HEK293 (cell line): ENCODE results near the gene BHMT2.

ENCODE experiments used
- CTCF ChIA-PET: fragments of 350-600 bp; formaldehyde crosslinking; extraction: SDS; loops from one replicate; lab custom pipeline; 2021; ENCODE audit warnings: antibody characterized with exemption; lab: Yijun Ruan, JAX
- POLR2A ChIA-PET: fragments of 300-600 bp; formaldehyde crosslinking; extraction: SDS; loops from one replicate; lab custom pipeline; 2020; ENCODE audit warnings: antibody characterized with exemption, inconsistent platforms; lab: Yijun Ruan, JAX
- H3K27ac ChIP-seq: fragments of 200-500 bp; sonication (Bioruptor generic); 2 replicates; pipeline ENCODE4 v1.5.1; 2014; ENCODE audit warnings: low read depth, low read length, control low read depth, inconsistent platforms; ENCODE audit errors: extremely low read depth
- H3K36me3 ChIP-seq, 2 experiments: fragments of 200-500 bp in 1 of 2; sonication (Bioruptor generic) in 1 of 2; 1 replicate in 1 of 2; 2 replicates in 1 of 2; pipeline ENCODE4 v1.5.1; 2014 to 2017; ENCODE audit warnings: inconsistent platforms in 2 of 2, low read length in 2 of 2; ENCODE audit not compliant: control insufficient read depth in 2 of 2, insufficient read depth in 1 of 2
- H3K4me1 ChIP-seq: fragments of 200-500 bp; sonication (Bioruptor generic); 2 replicates; pipeline ENCODE4 v1.5.1; 2014; ENCODE audit warnings: mild to moderate bottlenecking, low read length, inconsistent platforms; ENCODE audit not compliant: control insufficient read depth, insufficient read depth
- H3K4me3 ChIP-seq: 2 replicates; pipeline ENCODE4 v1.5.1; 2011; ENCODE audit warnings: low read depth, mild to moderate bottlenecking, control low read depth, low read length, moderate library complexity
- H3K9me3 ChIP-seq: fragments of 200-500 bp; sonication (Bioruptor generic); 2 replicates; pipeline ENCODE4 v1.5.1; 2014; ENCODE audit warnings: low read depth, low read length, inconsistent platforms; ENCODE audit not compliant: control insufficient read depth, insufficient read depth
- GLI4 ChIP-seq: fragments of 450-650 bp; formaldehyde crosslinking; IDR thresholded peaks from 2 replicates; pipeline ENCODE4 v1.5.1; 2016; ENCODE audit warnings: missing biosample characterization, missing genetic modification characterization
- HOXD13 ChIP-seq: sonication (generic); formaldehyde crosslinking; IDR thresholded peaks from 2 replicates; pipeline ENCODE4 v1.8.0; 2022; ENCODE audit warnings: missing genetic modification reagents, borderline replicate concordance
- OSR2 ChIP-seq: fragments of 450-650 bp; formaldehyde crosslinking; IDR thresholded peaks from 2 replicates; pipeline ENCODE4 v1.5.1; 2016; ENCODE audit warnings: missing biosample characterization, missing genetic modification characterization
- WT1 ChIP-seq: fragments of 450-650 bp; formaldehyde crosslinking; IDR thresholded peaks from 2 replicates; pipeline ENCODE4 v1.5.1; 2016; ENCODE audit warnings: missing biosample characterization, missing genetic modification characterization
- ZBTB10 ChIP-seq: fragments of 450-650 bp; formaldehyde crosslinking; IDR thresholded peaks from 2 replicates; pipeline ENCODE4 v1.5.1; 2016; ENCODE audit warnings: missing biosample characterization, missing genetic modification characterization
- ZBTB44 ChIP-seq: fragments of 450-650 bp; IDR thresholded peaks from 2 replicates; pipeline ENCODE4 v1.5.1; 2018; ENCODE audit warnings: missing biosample characterization, mild to moderate bottlenecking, missing genetic modification characterization
- ZBTB6 ChIP-seq: fragments of 450-650 bp; formaldehyde crosslinking; IDR thresholded peaks from 2 replicates; pipeline ENCODE4 v1.5.1; 2017; ENCODE audit warnings: missing biosample characterization, missing genetic modification characterization
- ZFP37 ChIP-seq: fragments of 450-650 bp; formaldehyde crosslinking; IDR thresholded peaks from 2 replicates; pipeline ENCODE4 v1.5.1; 2016; ENCODE audit warnings: missing biosample characterization, missing genetic modification characterization
- ZFP41 ChIP-seq: fragments of 450-650 bp; formaldehyde crosslinking; IDR thresholded peaks from 2 replicates; pipeline ENCODE4 v1.5.1; 2016; ENCODE audit warnings: missing biosample characterization, missing genetic modification characterization, borderline replicate concordance
- ZNF138 ChIP-seq: fragments of 450-650 bp; formaldehyde crosslinking; IDR thresholded peaks from 2 replicates; pipeline ENCODE4 v1.5.1; 2016; ENCODE audit warnings: missing biosample characterization, missing genetic modification characterization, borderline replicate concordance
- ZNF184 ChIP-seq: fragments of 450-650 bp; IDR thresholded peaks from 2 replicates; pipeline ENCODE4 v1.5.1; 2018; ENCODE audit warnings: missing biosample characterization, mild to moderate bottlenecking, missing genetic modification characterization
- ZNF335 ChIP-seq: fragments of 450-650 bp; formaldehyde crosslinking; conservative IDR thresholded peaks from 2 replicates; pipeline ENCODE4 v1.5.1; 2016; ENCODE audit warnings: missing biosample characterization, missing genetic modification characterization
- ZNF362 ChIP-seq: fragments of 450-650 bp; formaldehyde crosslinking; IDR thresholded peaks from 2 replicates; pipeline ENCODE4 v1.5.1; 2016; ENCODE audit warnings: missing biosample characterization, missing genetic modification characterization
- ZNF391 ChIP-seq: fragments of 450-650 bp; formaldehyde crosslinking; IDR thresholded peaks from 2 replicates; pipeline ENCODE4 v1.5.1; 2016; ENCODE audit warnings: low read depth, missing biosample characterization, missing genetic modification characterization, borderline replicate concordance
- ZNF473 ChIP-seq: fragments of 450-650 bp; formaldehyde crosslinking; IDR thresholded peaks from 2 replicates; pipeline ENCODE4 v1.5.1; 2017; ENCODE audit warnings: missing biosample characterization, missing genetic modification characterization
- ZNF639 ChIP-seq: fragments of 450-650 bp; formaldehyde crosslinking; IDR thresholded peaks from 2 replicates; pipeline ENCODE4 v1.5.1; 2016; ENCODE audit warnings: missing biosample characterization, missing genetic modification characterization
- ZNF837 ChIP-seq: fragments of 450-650 bp; formaldehyde crosslinking; IDR thresholded peaks from 2 replicates; pipeline ENCODE4 v1.5.1; 2016; ENCODE audit warnings: missing biosample characterization, missing genetic modification characterization
- ZSCAN18 ChIP-seq: fragments of 450-650 bp; formaldehyde crosslinking; IDR thresholded peaks from 2 replicates; pipeline ENCODE4 v1.5.1; 2016; ENCODE audit warnings: missing biosample characterization, missing genetic modification characterization
- ZSCAN30 ChIP-seq: fragments of 450-650 bp; IDR thresholded peaks from 2 replicates; pipeline ENCODE4 v1.5.1; 2018; ENCODE audit warnings: missing biosample characterization, mild to moderate bottlenecking, missing genetic modification characterization, moderate library complexity

BHMT2 gene

GRCh38 chr5:79124607-79125006 lies 55.0 kb downstream of the BHMT2 start:
- no peaks in the 10 kb centered on the region for H3K36me3 ChIP-seq
- H3K27ac ChIP-seq: no peak overlapping the region
- ChIA-PET CTCF (interaction anchor here (3.8 kb wide), 1 partner anchor 99 kb away, joined by 18 read pairs; no protein-coding TSS in a partner anchor), POLR2A (no interaction called here)
- H3K4me3 ChIP-seq: no peak overlapping the region
- H3K4me1 ChIP-seq: no peaks in the 10 kb centered on the region
- no peaks in the 10 kb centered on the region for H3K9me3 ChIP-seq
- TF ChIP-seq ZBTB10 (no peak), ZNF335 (no peak), ZNF138 (tag by site-specific recombination) (no peak), ZBTB44 (tag by site-specific recombination) (no peak), ZSCAN18 (tag by site-specific recombination) (no peak), ZFP37 (tag by site-specific recombination) (no peak), ZBTB6 (no peak), ZNF639 (tag by site-specific recombination) (no peak), GLI4 (tag by site-specific recombination) (no peak), ZNF837 (tag by site-specific recombination) (no peak), HOXD13 (CRISPR knock-in tag) (no peak), ZNF184 (tag by site-specific recombination) (no peak), ZNF473 (tag by site-specific recombination) (no peak), ZNF362 (tag by site-specific recombination) (no peak), ZFP41 (tag by site-specific recombination) (no peak), OSR2 (tag by site-specific recombination) (no peak), ZSCAN30 (tag by site-specific recombination) (no peak), ZNF391 (no peak), WT1 (tag by site-specific recombination) (no peak)
